Measurements from ENCODE around the gene SMCP. TPM values are rescaled to one million over a fixed set of nuclear protein-coding genes. Genes with fewer than 3 reads are reported as not detected.

Gene SMCP
- total and polyA plus RNA-seq, 7 donors = not detected

DNA sequence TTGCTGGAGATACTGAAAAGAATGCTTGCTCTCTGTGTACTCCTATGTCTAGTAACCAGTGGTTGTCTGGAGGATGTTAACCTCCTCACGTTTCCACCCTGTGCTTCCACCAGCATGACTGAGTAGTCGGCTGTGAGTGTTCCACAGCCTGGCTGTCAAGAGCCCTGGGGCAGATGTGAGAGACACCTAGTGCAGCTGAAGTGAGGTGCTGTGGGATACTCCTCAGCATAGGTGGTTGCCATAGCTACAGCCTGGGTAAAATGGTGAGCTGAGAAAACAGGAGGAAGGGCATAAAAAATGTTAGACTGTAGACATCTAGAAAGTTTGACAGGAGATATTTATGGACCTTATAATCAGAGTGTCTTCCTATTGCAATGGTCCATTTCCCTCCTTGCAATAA lies 46.1 kb downstream of the SMCP start:
- no peaks in the 10 kb centered on the region for H3K9me3 ChIP-seq
- intact Hi-C loops (cut with DNase I) = no loop called here
- H3K36me3 ChIP-seq = no peaks in the 10 kb centered on the region
- H3K4me3 ChIP-seq = no peak overlapping the region
- no peak for DNase-seq
- 40 to 62% methylated on average over 2 of the region's 2 CpGs for WGBS, 2 donors
- no peak overlapping the region for H3K27ac ChIP-seq
- H3K27me3 ChIP-seq = no peaks in the 10 kb centered on the region
- no peak for TF ChIP-seq EP300 (IDR thresholded peaks at IDR 0.05)
- no peak for TF ChIP-seq CTCF (IDR thresholded peaks at IDR 0.05)
- no peak for TF ChIP-seq POLR2AphosphoS5 (IDR thresholded peaks at IDR 0.05)
- TF ChIP-seq POLR2A (IDR thresholded peaks at IDR 0.05) = no peak
- no peaks in the 10 kb centered on the region for H3K4me1 ChIP-seq

DNA sequence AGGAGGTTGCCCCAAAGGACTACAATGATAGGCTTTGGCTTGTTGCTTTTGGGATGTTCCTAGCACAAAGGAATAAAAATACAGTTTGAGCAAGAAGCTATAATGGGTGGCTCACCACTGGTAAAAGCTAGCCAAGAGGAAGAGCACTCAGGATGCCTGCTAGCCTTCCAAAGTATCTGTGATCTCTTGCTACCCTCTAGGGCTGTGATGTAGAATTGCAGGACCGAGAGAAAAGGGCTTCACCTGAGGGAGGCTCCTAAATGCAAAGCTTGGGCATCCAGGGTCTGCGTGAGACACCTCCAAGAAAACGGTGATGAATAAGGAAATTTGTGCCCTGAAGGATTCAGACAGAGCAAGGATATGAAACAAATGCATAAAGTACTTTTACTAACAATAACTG lies 48.0 kb downstream of the SMCP start:
- H3K9me3 ChIP-seq = no peaks in the 10 kb centered on the region
- H3K27ac ChIP-seq = no peak overlapping the region
- no peaks in the 10 kb centered on the region for H3K4me1 ChIP-seq
- no peaks in the 10 kb centered on the region for H3K27me3 ChIP-seq
- no peak for TF ChIP-seq POLR2AphosphoS5 (IDR thresholded peaks at IDR 0.05)
- TF ChIP-seq CTCF (IDR thresholded peaks at IDR 0.05) = no peak
- TF ChIP-seq EP300 (IDR thresholded peaks at IDR 0.05) = no peak
- TF ChIP-seq POLR2A (IDR thresholded peaks at IDR 0.05) = no peak
- no peak for DNase-seq
- H3K36me3 ChIP-seq = no peaks in the 10 kb centered on the region
- WGBS, 2 donors = 67 to 75% methylated on average over 3 of the region's 3 CpGs
- intact Hi-C loops (cut with DNase I) = no loop called here
- H3K4me3 ChIP-seq = no peak overlapping the region

GRCh38 chr1:152928671-152929070 lies 50.5 kb downstream of the SMCP start:
- intact Hi-C loops (cut with DNase I) = no loop called here
- WGBS, 2 donors = 27 to 75% methylated on average over 3 of the region's 3 CpGs

DNA sequence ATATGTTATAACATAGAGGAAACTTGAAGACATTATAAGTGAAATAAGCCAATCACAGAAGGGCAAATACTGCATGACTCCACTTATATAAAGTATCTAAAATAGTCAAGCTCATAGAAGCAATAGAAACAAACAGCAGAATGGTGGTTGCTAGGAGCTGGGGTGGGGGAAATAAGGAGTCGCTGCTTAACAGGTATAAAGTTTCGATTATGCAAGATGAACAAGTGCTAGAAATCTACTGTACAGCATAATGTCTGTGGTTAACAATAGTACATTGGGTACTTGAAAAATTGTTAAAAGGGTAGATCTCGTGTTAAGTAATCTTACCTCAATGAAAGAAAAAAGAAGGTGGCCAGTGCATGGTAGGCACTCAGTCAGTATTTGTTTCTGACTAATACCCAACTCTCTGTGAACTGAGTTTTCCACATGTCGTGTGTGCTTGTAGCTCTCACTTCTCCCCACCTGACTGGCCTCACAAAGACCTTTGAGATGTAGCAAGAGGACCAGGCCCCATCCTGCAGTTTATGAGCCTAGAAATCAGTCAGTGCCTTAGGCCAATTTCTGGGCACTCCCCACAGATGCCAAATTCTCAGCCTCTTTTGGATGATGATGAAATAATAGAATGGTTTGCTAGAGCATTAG lies 54.2 kb downstream of the SMCP start:
- TF ChIP-seq POLR2AphosphoS5 (IDR thresholded peaks at IDR 0.05) (no peak), POLR2A (IDR thresholded peaks at IDR 0.05) (no peak), CTCF (IDR thresholded peaks at IDR 0.05) (no peak), EP300 (IDR thresholded peaks at IDR 0.05) (no peak)
- WGBS, 2 donors = 74 to 75% methylated on average over 4 of the region's 4 CpGs
- Histone ChIP-seq H3K9me3 (no peaks in the 10 kb centered on the region), H3K27ac (no peak overlapping the region), H3K4me1 (no peaks in the 10 kb centered on the region), H3K36me3 (no peaks in the 10 kb centered on the region), H3K27me3 (no peaks in the 10 kb centered on the region), H3K4me3 (no peak overlapping the region)
- intact Hi-C loops (cut with DNase I) = no loop called here
- DNase-seq = no peak

More at GRCh38 chr1:152928671-152929070, 50.5 kb downstream of the SMCP start:
- H3K36me3 ChIP-seq = no peaks in the 10 kb centered on the region
- no peaks in the 10 kb centered on the region for H3K4me1 ChIP-seq
- no peak for TF ChIP-seq CTCF (IDR thresholded peaks at IDR 0.05)
- no peak for TF ChIP-seq POLR2A (IDR thresholded peaks at IDR 0.05)
- no peak for TF ChIP-seq EP300 (IDR thresholded peaks at IDR 0.05)
- no peak for TF ChIP-seq POLR2AphosphoS5 (IDR thresholded peaks at IDR 0.05)
- H3K9me3 ChIP-seq = no peaks in the 10 kb centered on the region
- H3K27ac ChIP-seq = no peak overlapping the region
- H3K27me3 ChIP-seq = no peaks in the 10 kb centered on the region
- no peak for DNase-seq
- no peak overlapping the region for H3K4me3 ChIP-seq

- no peak overlapping the region for H3K27ac ChIP-seq
- TF ChIP-seq POLR2A (IDR thresholded peaks at IDR 0.05) (no peak), POLR2AphosphoS5 (IDR thresholded peaks at IDR 0.05) (no peak), CTCF (IDR thresholded peaks at IDR 0.05) (no peak), EP300 (IDR thresholded peaks at IDR 0.05) (no peak)
- H3K4me1 ChIP-seq = no peaks in the 10 kb centered on the region
- 48 to 65% methylated on average over 2 of the region's 2 CpGs for WGBS, 2 donors
- intact Hi-C loops (cut with DNase I) = no loop called here
- H3K27me3 ChIP-seq = no peaks in the 10 kb centered on the region
- DNase-seq = no peak
- H3K4me3 ChIP-seq = no peak overlapping the region
- H3K9me3 ChIP-seq = no peaks in the 10 kb centered on the region
- no peaks in the 10 kb centered on the region for H3K36me3 ChIP-seq
Observed at GRCh38 chr1:152933196-152933595, 55.1 kb downstream of the SMCP start.
